ENCODE data around the gene FAM3A. TPM values are rescaled to one million over a fixed set of nuclear protein-coding genes. Genes with fewer than 3 reads are reported as not detected.

Gene FAM3A
- total RNA-seq, 1 donor from 2014 or later, result 46.3 TPM

- DNase-seq (ENCODE audit: low spot score), result peak; percentile 91
Observed at GRCh38 chrX:154534526-154535322, 18.7 kb upstream of the FAM3A start.

- no peak for DNase-seq (ENCODE audit: low spot score)
Observed at GRCh38 chrX:154532690-154533089, 16.7 kb upstream of the FAM3A start.

DNA sequence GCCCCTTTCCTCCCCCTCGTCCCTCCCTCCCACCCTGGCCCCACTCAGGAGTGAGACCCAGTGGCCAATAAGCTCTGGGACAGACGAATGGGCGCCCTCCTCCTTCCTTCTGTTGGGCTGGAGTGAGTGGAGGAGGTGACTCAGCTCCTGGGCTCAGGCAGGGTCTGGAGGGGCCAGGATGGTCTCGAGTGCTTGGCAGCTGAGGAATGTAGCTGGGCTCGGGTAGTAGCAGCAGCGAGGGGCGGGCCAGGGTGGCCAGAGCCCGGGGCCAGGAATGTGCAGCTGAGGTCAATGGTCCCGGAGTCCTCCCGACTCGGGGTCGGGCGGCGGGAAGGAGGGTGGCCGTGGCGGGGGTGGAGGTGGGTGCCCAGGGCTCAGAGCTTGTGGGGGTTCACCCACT is 15.6 kb upstream of the FAM3A start:
- no peak for DNase-seq (ENCODE audit: low spot score)

- no peak for DNase-seq (ENCODE audit: low spot score)
Observed at GRCh38 chrX:154530286-154530685, 14.3 kb upstream of the FAM3A start.

GRCh38 chrX:154529206-154529612 is 13.2 kb upstream of the FAM3A start:
- no peak for DNase-seq (ENCODE audit: low spot score)

GRCh38 chrX:154526901-154527675 is 11.1 kb upstream of the FAM3A start:
- DNase-seq (ENCODE audit: low spot score), result peak; percentile 84

DNA sequence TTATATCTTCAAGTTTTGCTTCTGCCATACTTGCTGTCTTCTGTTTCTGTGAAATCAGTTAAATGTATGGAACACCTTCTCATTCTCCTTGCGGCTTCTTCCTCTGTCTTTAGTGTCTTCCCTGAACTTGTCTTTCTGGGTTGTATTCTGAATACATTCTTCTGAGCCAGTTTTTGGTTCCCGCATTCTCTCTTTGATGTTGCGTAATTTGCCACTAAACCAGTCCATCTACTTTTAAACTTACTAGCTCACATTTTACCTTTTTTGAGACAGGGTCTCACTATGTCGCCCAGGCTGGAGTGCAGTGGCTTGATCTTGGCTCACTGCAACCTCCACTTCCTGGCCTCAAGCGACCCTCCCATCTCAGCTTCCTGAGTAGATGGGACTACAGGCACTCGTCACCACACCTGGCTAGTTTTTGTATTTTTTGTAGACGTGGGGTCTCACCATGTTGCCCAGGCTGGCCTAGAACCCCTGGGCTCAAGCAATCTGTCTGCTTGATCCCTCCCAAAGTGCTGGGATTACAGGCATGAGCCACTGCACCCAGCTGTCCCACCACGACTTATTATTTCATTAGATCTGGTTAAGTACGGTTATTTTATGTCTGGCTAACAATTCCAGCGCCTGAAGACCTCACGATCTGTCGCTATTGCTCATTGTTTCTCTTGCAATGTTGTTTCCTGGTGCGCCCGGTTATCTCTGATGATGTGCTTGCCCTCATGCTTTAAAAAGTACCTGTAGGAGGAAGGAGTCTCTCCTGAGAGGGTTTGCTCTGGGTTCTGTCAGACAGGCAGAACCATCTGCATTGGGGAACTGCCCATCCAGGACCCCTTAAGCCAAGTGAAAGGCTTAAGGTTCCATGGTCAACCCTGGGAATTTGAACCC is 9.8 kb upstream of the FAM3A start:
- DNase-seq (ENCODE audit: low spot score), result no peak

- no peak for DNase-seq (ENCODE audit: low spot score)
Observed at GRCh38 chrX:154519389-154519788, 3.4 kb upstream of the FAM3A start.

DNA sequence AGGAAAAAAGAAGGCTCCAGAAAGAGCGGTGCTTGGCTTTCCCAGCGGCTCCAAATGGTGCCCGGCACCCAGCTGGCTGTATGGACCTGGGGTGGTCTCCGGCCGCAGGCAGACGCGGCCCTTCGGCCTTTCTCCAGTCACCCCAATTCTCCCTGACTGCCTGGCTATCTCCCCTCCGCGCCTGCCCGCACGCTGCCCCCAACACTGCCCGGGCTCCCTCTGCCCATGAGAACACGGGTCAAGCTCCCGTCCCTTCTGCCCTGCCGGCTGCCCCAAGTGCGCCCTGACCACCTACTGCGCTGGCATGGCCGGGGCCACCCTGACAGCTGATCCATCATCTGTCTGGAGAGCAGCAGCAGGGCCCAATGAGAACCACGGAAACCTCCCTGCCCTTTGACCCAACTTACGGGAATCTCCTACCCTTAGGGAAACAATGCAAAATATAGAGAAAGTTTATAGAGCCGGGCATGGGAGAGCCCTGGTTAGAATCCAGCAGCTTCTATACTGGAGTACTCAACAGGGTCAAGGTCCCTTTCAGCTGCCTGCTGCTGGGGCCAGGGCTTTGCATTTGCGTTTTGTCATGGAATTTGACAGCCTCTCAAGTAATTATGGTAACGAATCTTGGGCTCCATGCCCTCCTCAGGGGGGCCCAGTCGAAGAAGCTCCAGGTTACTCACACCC is 1.2 kb upstream of the FAM3A start:
- no peak for DNase-seq (ENCODE audit: low spot score)

GRCh38 chrX:154516656-154517100 is 646 bp upstream of the FAM3A start:
- no peak for DNase-seq (ENCODE audit: low spot score)

- DNase-seq (ENCODE audit: low spot score), result no peak
Observed at GRCh38 chrX:154515090-154515965, 704 bp downstream of the FAM3A start.

- DNase-seq (ENCODE audit: low spot score), result no peak
Observed at GRCh38 chrX:154513716-154514115, 2.3 kb downstream of the FAM3A start.

- DNase-seq (ENCODE audit: low spot score), result no peak
Observed at GRCh38 chrX:154512879-154513553, 3.0 kb downstream of the FAM3A start.

DNA sequence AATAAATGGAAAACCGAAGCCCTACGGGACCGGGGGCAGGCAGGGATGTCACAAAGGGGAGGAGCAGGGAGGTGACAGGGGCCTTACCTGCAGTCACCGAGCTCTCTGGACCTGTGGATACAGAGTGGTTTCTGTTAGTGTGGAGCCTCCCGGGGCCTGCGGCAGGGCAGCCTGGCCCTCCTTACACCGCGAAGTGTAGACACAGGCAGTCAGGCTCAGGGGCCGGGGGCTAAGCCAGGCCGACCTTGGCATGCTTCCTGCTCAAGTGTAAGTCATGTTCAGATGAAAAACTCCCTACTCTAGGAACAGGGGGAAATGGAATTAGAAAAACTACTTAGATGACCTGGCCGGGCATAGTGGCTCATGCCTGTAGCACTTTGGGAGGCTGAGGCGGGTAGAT is 4.3 kb downstream of the FAM3A start:
- no peak for DNase-seq (ENCODE audit: low spot score)

DNA sequence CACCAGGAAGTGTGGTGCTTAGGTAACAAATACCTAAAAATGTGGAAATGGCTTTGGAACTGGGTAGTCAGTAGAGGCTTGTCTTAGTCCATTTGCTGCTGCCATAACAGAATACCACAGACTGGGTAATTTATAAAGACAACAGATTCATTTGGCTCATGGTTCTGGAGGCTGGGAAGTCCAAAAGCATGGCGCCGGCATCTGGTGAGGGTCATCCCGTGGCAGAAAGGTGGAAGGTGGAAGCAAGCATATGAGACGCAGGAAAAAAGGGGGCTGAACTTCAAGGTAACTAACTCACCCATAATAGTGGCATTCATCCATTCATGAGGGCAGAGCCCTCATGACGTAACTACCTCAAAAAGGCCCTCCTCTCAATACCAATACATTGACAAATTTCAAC is 6.6 kb downstream of the FAM3A start:
- no peak for DNase-seq (ENCODE audit: low spot score)

GRCh38 chrX:154508384-154508745 is 7.7 kb downstream of the FAM3A start:
- DNase-seq (ENCODE audit: low spot score), result no peak

DNA sequence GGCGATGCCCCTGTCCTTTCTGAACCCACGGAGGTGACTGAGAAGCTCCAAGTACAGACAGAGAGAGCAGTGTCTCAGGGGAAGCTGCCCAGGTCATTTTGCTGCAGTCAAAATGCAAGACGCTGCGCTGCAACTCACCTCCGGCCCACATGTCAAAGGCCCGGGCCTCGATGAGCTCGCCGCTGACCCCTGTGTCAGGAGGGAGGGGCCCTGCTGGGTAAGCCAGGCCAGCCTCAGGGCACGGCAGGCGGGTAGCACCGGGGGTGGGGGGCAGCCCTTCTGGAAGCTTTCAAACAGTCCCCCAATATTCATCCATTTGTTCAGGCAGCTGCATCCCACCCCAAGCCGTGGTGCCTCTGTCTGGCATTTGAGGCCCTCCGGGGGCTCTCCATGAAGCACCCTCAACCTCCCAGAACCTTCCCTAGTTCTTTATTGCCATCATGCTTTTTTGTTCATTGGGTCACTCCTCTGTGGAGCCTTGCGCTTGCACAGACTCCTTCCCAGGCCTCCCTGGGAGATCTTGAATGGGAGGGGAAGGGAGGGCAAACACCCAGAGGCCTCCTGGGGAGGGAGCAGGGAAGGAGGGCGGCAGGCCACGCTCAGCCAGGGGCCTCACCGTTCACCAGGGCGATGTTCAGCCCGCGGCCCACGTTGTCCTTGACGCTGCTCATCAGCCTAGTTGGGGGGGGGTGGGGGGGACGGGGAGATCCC is 8.2 kb downstream of the FAM3A start:
- DNase-seq (ENCODE audit: low spot score), result no peak

GRCh38 chrX:154506483-154507332 is 9.3 kb downstream of the FAM3A start:
- DNase-seq (ENCODE audit: low spot score), result no peak

All from ureter (tissue), 1 donor.